H1 (cell line): ENCODE measurements around the gene MAP1LC3C. TPM values are rescaled to one million over a fixed set of nuclear protein-coding genes. Genes with fewer than 3 reads are reported as not detected.

ENCODE experiments used
- CTCF ChIA-PET: fragments of 300-600 bp; sonication (Branson Sonifier 250); formaldehyde crosslinking; loops from one replicate; lab custom pipeline; 2021; ENCODE audit not compliant: partially characterized antibody; lab: Charles Lee
- POLR2A ChIA-PET: fragments of 300-600 bp; sonication (Branson Sonifier 250); formaldehyde crosslinking; loops from one replicate; lab custom pipeline; 2021; ENCODE audit warnings: inconsistent platforms; ENCODE audit not compliant: partially characterized antibody; lab: Charles Lee
- DNase-seq, 2 experiments: peaks; one replicate each; pipeline versions ENCODE4 v3.0.0 to v3.0.0-alpha.2; 2010 to 2022; ENCODE audit warnings: low spot score in 2 of 2, low read depth in 1 of 2, mixed read lengths in 1 of 2
- FAIRE-seq: peaks from 2 replicates; lab custom pipeline; 2011; peaks lifted over from hg19 to GRCh38; lab: Jason Lieb, UNC
- H2AFZ ChIP-seq: 2 replicates; pipeline ENCODE4 v1.8.1; 2012; ENCODE audit warnings: low read length, inconsistent platforms
- H2AK5ac ChIP-seq: 2 replicates; pipeline ENCODE4 v1.6.1; 2013; ENCODE audit warnings: low read depth, low read length
- H2BK120ac ChIP-seq: replicated peaks from 2 replicates; pipeline ENCODE3; 2013; ENCODE audit warnings: low read depth, low read length, inconsistent platforms
- H2BK12ac ChIP-seq: 2 replicates; pipeline ENCODE4 v1.6.1; 2013; ENCODE audit warnings: low read depth, low read length
- H2BK15ac ChIP-seq: 2 replicates; pipeline ENCODE4 v1.6.1; 2013; ENCODE audit warnings: low read length
- H2BK20ac ChIP-seq: 2 replicates; pipeline ENCODE4 v1.6.1; 2013; ENCODE audit warnings: low read length
- H2BK5ac ChIP-seq: 2 replicates; pipeline ENCODE4 v1.6.1; 2013; ENCODE audit warnings: low read depth, low read length
- H3K14ac ChIP-seq: 2 replicates; pipeline ENCODE4 v1.6.1; 2013; ENCODE audit warnings: inconsistent platforms; ENCODE audit not compliant: insufficient read length
- H3K18ac ChIP-seq: 2 replicates; pipeline ENCODE4 v1.6.1; 2013; ENCODE audit warnings: low read length; ENCODE audit errors: extremely low read depth
- H3K23ac ChIP-seq: 2 replicates; pipeline ENCODE4 v1.6.1; 2013; ENCODE audit warnings: inconsistent platforms; ENCODE audit not compliant: insufficient read length
- H3K23me2 ChIP-seq: 2 replicates; pipeline ENCODE4 v1.6.1; 2013; ENCODE audit warnings: low read depth, low read length
- H3K27ac ChIP-seq: 2 replicates; pipeline ENCODE4 v1.6.1; 2011; ENCODE audit warnings: low read depth, low read length, inconsistent platforms
- H3K27me3 ChIP-seq, 4 experiments: replicated peaks in 1 of 4; 1 replicate in 1 of 4; 2 replicates in 3 of 4; pipeline versions ENCODE4 v1.6.1 to v1.8.1; 2011 to 2013; ENCODE audit warnings: low read length in 3 of 4, mild to moderate bottlenecking in 3 of 4, inconsistent platforms in 2 of 4, mixed read lengths in 2 of 4, moderate library complexity in 1 of 4; ENCODE audit not compliant: control insufficient read depth in 3 of 4, insufficient read depth in 3 of 4; ENCODE audit errors: extremely low read depth in 1 of 4
- H3K36me3 ChIP-seq, 4 experiments: 2 replicates each; pipeline versions ENCODE4 v1.6.1 to v1.8.1; 2011 to 2013; ENCODE audit warnings: mild to moderate bottlenecking in 4 of 4, low read length in 3 of 4, moderate library complexity in 2 of 4, control low read depth in 1 of 4, inconsistent platforms in 1 of 4; ENCODE audit not compliant: insufficient read depth in 4 of 4, control insufficient read depth in 2 of 4
- H3K4ac ChIP-seq: replicated peaks from 2 replicates; pipeline ENCODE3; 2013; ENCODE audit warnings: low read length, low read depth, mixed read lengths, inconsistent platforms; ENCODE audit not compliant: insufficient read length
- H3K4me1 ChIP-seq, 4 experiments: replicated peaks in 1 of 4; 1 replicate in 1 of 4; 2 replicates in 3 of 4; pipeline versions ENCODE4 v1.6.1 to v1.8.1; 2011 to 2013; ENCODE audit warnings: low read length in 3 of 4, inconsistent platforms in 2 of 4, mixed read lengths in 1 of 4; ENCODE audit not compliant: insufficient read depth in 4 of 4, control insufficient read depth in 3 of 4
- H3K4me2 ChIP-seq, 2 experiments: 2 replicates each; pipeline versions ENCODE4 v1.6.1 to v1.8.1; 2011 to 2013; ENCODE audit warnings: low read depth in 2 of 2, low read length in 2 of 2, control low read depth in 1 of 2, inconsistent platforms in 1 of 2, mild to moderate bottlenecking in 1 of 2; ENCODE audit not compliant: insufficient read depth in 1 of 2
- H3K4me3 ChIP-seq, 4 experiments: fragments of 200-600, 300-600 bp in 1 of 4; sonication (generic), shearing (Covaris generic), sonication (Bioruptor Twin) in 1 of 4; 2 replicates each; pipeline versions ENCODE4 v1.5.1 to v1.8.1; 2011 to 2016; ENCODE audit warnings: low read length in 4 of 4, low read depth in 3 of 4, control low read depth in 2 of 4, inconsistent platforms in 2 of 4, mild to moderate bottlenecking in 2 of 4, mixed read lengths in 1 of 4, moderate library complexity in 1 of 4; ENCODE audit not compliant: insufficient read depth in 2 of 4; ENCODE audit errors: extremely low read depth in 1 of 4
- H3K56ac ChIP-seq: replicated peaks from 2 replicates; pipeline ENCODE3; 2013; ENCODE audit warnings: low read depth, mild to moderate bottlenecking, mixed read lengths, low read length, inconsistent platforms; ENCODE audit not compliant: insufficient read length
- H3K79me1 ChIP-seq: 2 replicates; pipeline ENCODE4 v1.6.1; 2013; ENCODE audit warnings: low read depth, low read length, control low read depth
- H3K79me2 ChIP-seq, 2 experiments: 2 replicates each; pipeline versions ENCODE4 v1.6.1 to v1.8.1; 2012 to 2013; ENCODE audit warnings: low read length in 2 of 2, mild to moderate bottlenecking in 2 of 2, inconsistent platforms in 1 of 2; ENCODE audit not compliant: insufficient read depth in 2 of 2, control insufficient read depth in 1 of 2
- H3K9ac ChIP-seq, 4 experiments: replicated peaks in 1 of 4; 1 replicate in 1 of 4; 2 replicates in 3 of 4; pipeline versions ENCODE4 v1.6.1 to v1.8.1; 2011 to 2013; ENCODE audit warnings: low read depth in 3 of 4, low read length in 3 of 4, control low read depth in 2 of 4, mild to moderate bottlenecking in 2 of 4, moderate library complexity in 2 of 4, inconsistent platforms in 1 of 4; ENCODE audit errors: extremely low read depth in 1 of 4
- H3K9me3 ChIP-seq, 2 experiments: 2 replicates each; pipeline versions ENCODE4 v1.6.1 to v1.8.1; 2012 to 2013; ENCODE audit warnings: mild to moderate bottlenecking in 2 of 2, moderate library complexity in 2 of 2, control low read depth in 1 of 2, inconsistent platforms in 1 of 2, low read depth in 1 of 2, low read length in 1 of 2, mixed read lengths in 1 of 2; ENCODE audit not compliant: insufficient read depth in 2 of 2
- H4K20me1 ChIP-seq, 2 experiments: replicated peaks in 1 of 2; 2 replicates each; pipeline versions ENCODE3 to v1.8.1; 2011 to 2013; ENCODE audit warnings: inconsistent platforms in 2 of 2, low read length in 2 of 2, mild to moderate bottlenecking in 1 of 2; ENCODE audit not compliant: insufficient read depth in 2 of 2, control insufficient read depth in 1 of 2
- H4K5ac ChIP-seq: 2 replicates; pipeline ENCODE4 v1.6.1; 2013; ENCODE audit warnings: low read length, low read depth, mixed read lengths, inconsistent platforms; ENCODE audit not compliant: insufficient read length
- H4K8ac ChIP-seq: 2 replicates; pipeline ENCODE4 v1.8.0; 2013; ENCODE audit warnings: mild to moderate bottlenecking, moderate library complexity, low read length, inconsistent platforms; ENCODE audit not compliant: insufficient read depth; ENCODE audit errors: extremely low read depth
- H4K91ac ChIP-seq: replicated peaks from 2 replicates; pipeline ENCODE3; 2013; ENCODE audit warnings: low read length, mixed read lengths, inconsistent platforms; ENCODE audit not compliant: insufficient read length
- BACH1 ChIP-seq: IDR thresholded peaks from 2 replicates; pipeline ENCODE4 v1.6.1; 2012; ENCODE audit warnings: low read length, improper control_type of control experiment
- CTCF ChIP-seq, 3 experiments: IDR thresholded peaks; 1 replicate in 2 of 3; 2 replicates in 1 of 3; pipeline versions ENCODE4 v1.5.1 to v1.6.1; 2011; ENCODE audit warnings: low read length in 3 of 3, mild to moderate bottlenecking in 3 of 3, inconsistent platforms in 2 of 3, low read depth in 1 of 3, moderate library complexity in 1 of 3; ENCODE audit not compliant: insufficient read depth in 1 of 3; ENCODE audit errors: control extremely low read depth in 1 of 3
- EGR1 ChIP-seq: IDR thresholded peaks from 2 replicates; pipeline ENCODE4 v1.6.1; 2011; ENCODE audit warnings: low read depth, low read length, borderline replicate concordance
- EZH2 ChIP-seq: fragments of 200-600 bp; sonication (generic); IDR thresholded peaks from 2 replicates; pipeline ENCODE4 v1.7.1; 2012; ENCODE audit warnings: low read depth, mild to moderate bottlenecking, moderate library complexity, low read length, inconsistent platforms; ENCODE audit not compliant: severe bottlenecking
- HDAC2 ChIP-seq, 2 experiments: fragments of 300-600 bp in 1 of 2; sonication (generic) in 1 of 2; IDR thresholded peaks; 2 replicates each; pipeline ENCODE4 v1.6.1; 2011 to 2012; ENCODE audit warnings: low read depth in 2 of 2, low read length in 2 of 2, mild to moderate bottlenecking in 2 of 2, moderate library complexity in 2 of 2, borderline replicate concordance in 1 of 2, inconsistent platforms in 1 of 2
- KDM4A ChIP-seq: IDR thresholded peaks from one replicate; pipeline ENCODE4 v1.7.1; 2012; ENCODE audit warnings: low read depth, mild to moderate bottlenecking, moderate library complexity, low read length, inconsistent platforms; ENCODE audit not compliant: severe bottlenecking
- KDM5A ChIP-seq: fragments of 200-600 bp; IDR thresholded peaks from 2 replicates; pipeline ENCODE4 v1.7.1; 2012; ENCODE audit warnings: mild to moderate bottlenecking, low read length, inconsistent platforms, mixed read lengths
- NRF1 ChIP-seq: IDR thresholded peaks from 2 replicates; pipeline ENCODE4 v1.6.1; 2011; ENCODE audit warnings: mild to moderate bottlenecking, low read depth, low read length, improper control_type of control experiment
- SP2 ChIP-seq: IDR thresholded peaks from 2 replicates; pipeline ENCODE4 v1.6.1; 2012; ENCODE audit warnings: mild to moderate bottlenecking, low read length, inconsistent platforms
- SP4 ChIP-seq: IDR thresholded peaks from 2 replicates; pipeline ENCODE4 v1.6.1; 2012; ENCODE audit warnings: low read length, inconsistent platforms
- USF2 ChIP-seq: IDR thresholded peaks from 2 replicates; pipeline ENCODE4 v1.6.1; 2011; ENCODE audit warnings: low read length, improper control_type of control experiment
- WGBS, 2 experiments: shearing (Covaris generic) in 1 of 2; methylation state at CpG; one replicate each; pipeline versions ENCODE4 v1.1.6 to v1.1.7; 2013 to 2015; ENCODE audit warnings: low lambda C conversion rate in 2 of 2, mixed read lengths in 2 of 2, inconsistent platforms in 1 of 2, low coverage in 1 of 2, missing lambda C conversion rate in 1 of 2; ENCODE audit not compliant: insufficient replicate concordance in 2 of 2, insufficient coverage in 1 of 2, insufficient read length in 1 of 2; ENCODE audit errors: extremely low coverage in 1 of 2, missing lambda C conversion rate in 1 of 2; 5-methylcytosine and 5-hydroxymethylcytosine counted together
- polyA plus RNA-seq, 7 experiments: library from polyadenylated mRNA; depleted of rRNA in 3 of 7; stranded (reverse) in 5 of 7; unstranded in 2 of 7; fragments of >200 nt in 5 of 7; fragments of 200-250 nt in 2 of 7; gene quantifications; 1 replicate in 5 of 7; 2 replicates in 1 of 7; 4 replicates in 1 of 7; pipeline versions ENCODE4 v1.2.1 to v1.2.3, GENCODE V29; 2011 to 2013; ENCODE audit warnings: missing spikeins in 2 of 7, mixed read lengths in 2 of 7
- total RNA-seq: library from RNA; stranded (reverse); fragmentation: NEBNext Ultra II Directional; extraction: Animal tissue kit (Norgen Biotek cat#: 25700); gene quantifications from 2 replicates; pipeline ENCODE4 v1.2.1, GENCODE V29; 2021

MAP1LC3C gene
- total and polyA plus RNA-seq, 2 of the 8 experiments (the other 6 are each of a cell fraction or from before 2014, with no cell fraction given): 1.7 to 3.2 TPM

GRCh38 chr1:242002072-242002471 lies 3.2 kb upstream of the MAP1LC3C start:
- no peaks in the 10 kb centered on the region; the same call in 1 of the 2 replicates for H3K23me2 ChIP-seq
- H3K4me1 ChIP-seq: peaks cover 3 to 7% (median 5%) of the 10 kb centered on the region in 4 experiments; a peak in 4 of 7 replicates
- POLR2A ChIA-PET: no interaction called here
- H4K8ac ChIP-seq: no peak overlapping the region
- H3K9ac ChIP-seq: no peak overlapping the region
- CTCF ChIA-PET: interaction anchor here (1.5 to 2.0 kb wide), 2 partner anchors 16 to 105 kb away, joined by 5 to 8 read pairs; no protein-coding TSS in a partner anchor
- H4K20me1 ChIP-seq: no peaks in the 10 kb centered on the region
- H3K9me3 ChIP-seq: no peaks in the 10 kb centered on the region
- H4K91ac ChIP-seq: no peak overlapping the region
- H2BK5ac ChIP-seq: no peak overlapping the region
- H3K36me3 ChIP-seq: no peaks in the 10 kb centered on the region
- H3K23ac ChIP-seq: no peak overlapping the region
- FAIRE-seq (no peak), DNase-seq (no peak)
- H4K5ac ChIP-seq: no peak overlapping the region
- H2BK20ac ChIP-seq: no peak overlapping the region
- H2AFZ ChIP-seq: no peak overlapping the region
- no peaks in the 10 kb centered on the region for H3K79me2 ChIP-seq
- no peak overlapping the region for H3K4me3 ChIP-seq
- H3K14ac ChIP-seq: no peak overlapping the region
- H3K56ac ChIP-seq: no peak overlapping the region
- no peak overlapping the region for H2BK12ac ChIP-seq
- no peak overlapping the region for H3K27ac ChIP-seq
- no peak overlapping the region for H3K4ac ChIP-seq
- H2BK15ac ChIP-seq: no peak overlapping the region
- H2BK120ac ChIP-seq: no peak overlapping the region
- H3K4me2 ChIP-seq: no peak overlapping the region
- no peaks in the 10 kb centered on the region for H3K79me1 ChIP-seq
- H2AK5ac ChIP-seq: no peak overlapping the region
- 95% methylated on average over 5 of the region's 5 CpGs; no CpG with 5 or more reads in 1 of the 2 experiments for WGBS, 2 experiments
- no peak overlapping the region for H3K18ac ChIP-seq
- no peaks in the 10 kb centered on the region for H3K27me3 ChIP-seq
- no peak for TF ChIP-seq EGR1
- no peak for TF ChIP-seq CTCF (IDR thresholded peaks at IDR 0.05; ENCODE audit: control extremely low read depth in 1 of 3, insufficient read depth in 1 of 3, low read depth in 1 of 3, low read length in 3 of 3)
- no peak for TF ChIP-seq SP2
- no peak for TF ChIP-seq BACH1
- no peak for TF ChIP-seq SP4
- TF ChIP-seq HDAC2 (IDR thresholded peaks at IDR 0.05; ENCODE audit: borderline replicate concordance in 1 of 2, low read depth in 2 of 2, low read length in 2 of 2): no peak
- no peak for TF ChIP-seq NRF1
- TF ChIP-seq EZH2: no peak
- no peak for TF ChIP-seq USF2
- no peak for TF ChIP-seq KDM5A
- no peak for TF ChIP-seq KDM4A
